ENCODE measurements around the gene RAPGEF1.

Gene RAPGEF1

DNA sequence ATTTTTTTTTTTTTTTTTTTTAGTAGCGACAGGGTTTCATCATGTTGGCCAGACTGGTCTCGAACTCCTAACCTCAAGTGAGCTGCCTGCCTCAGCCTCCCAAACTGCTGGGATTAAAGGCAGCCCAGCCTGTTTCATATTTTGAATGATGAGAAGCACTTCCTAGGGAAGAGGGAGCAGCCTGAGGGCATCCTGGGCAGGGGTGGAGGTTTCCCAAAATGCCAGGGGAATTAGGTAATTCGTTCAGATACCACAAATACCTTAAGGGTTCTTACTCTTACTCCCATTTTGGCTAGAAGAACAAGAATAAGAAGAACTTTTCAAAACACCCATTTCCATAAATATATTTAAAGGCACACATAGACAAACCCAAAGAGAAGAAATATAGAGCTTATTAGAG, 29.5 kb upstream of the RAPGEF1 start (continued):
- TF ChIP-seq ZNF747 (tag by site-specific recombination; IDR thresholded peaks at IDR 0.05) = no peak
- TF ChIP-seq ZNF169 (tag by site-specific recombination; IDR thresholded peaks at IDR 0.05) = no peak
- TF ChIP-seq ZNF530 (tag by site-specific recombination; IDR thresholded peaks at IDR 0.05; ENCODE audit: low read depth) = no peak
- TF ChIP-seq ZNF768 (tag by site-specific recombination; IDR thresholded peaks at IDR 0.05) = no peak
- TF ChIP-seq KLF7 (tag by site-specific recombination; IDR thresholded peaks at IDR 0.05; ENCODE audit: borderline replicate concordance) = no peak
- no peak for TF ChIP-seq ZNF292 (tag by site-specific recombination; IDR thresholded peaks at IDR 0.05; ENCODE audit: borderline replicate concordance, low read depth)

DNA sequence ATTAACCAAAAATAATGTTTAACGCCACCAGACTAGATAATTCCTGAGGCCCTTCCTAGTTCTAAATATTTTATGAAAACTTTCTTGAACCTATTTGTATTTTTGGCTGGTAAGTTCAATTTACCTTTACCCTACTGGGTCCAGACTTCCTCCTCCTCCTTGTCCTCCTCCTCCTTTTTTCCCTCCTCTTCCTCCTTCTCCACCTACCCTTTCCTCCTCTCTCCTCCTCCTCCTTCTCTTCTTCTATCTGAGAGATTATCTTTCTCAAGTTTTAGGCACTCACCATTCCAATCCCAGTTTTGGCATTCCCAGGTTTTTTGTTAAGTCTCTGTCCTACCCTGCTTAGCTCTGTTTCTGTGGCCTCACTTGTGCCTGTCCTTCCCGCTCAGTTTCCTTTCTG, 24.7 kb upstream of the RAPGEF1 start:
- no peak overlapping the region for H3K27ac ChIP-seq (ENCODE audit: extremely low read depth, low read depth, low read length)
- CTCF ChIA-PET = interaction anchor here (0.7 to 14.1 kb wide), 9 partner anchors 10 to 807 kb away, joined by 3 to 148 read pairs (median 14); no protein-coding TSS in a partner anchor
- no peaks in the 10 kb centered on the region for H3K4me1 ChIP-seq (ENCODE audit: control insufficient read depth, insufficient read depth, low read length)
- H3K4me3 ChIP-seq (ENCODE audit: low read depth, low read length) = no peak overlapping the region
- no peaks in the 10 kb centered on the region for H3K9me3 ChIP-seq (ENCODE audit: control insufficient read depth, insufficient read depth, low read depth, low read length)
- TF ChIP-seq ZNF280C (tag by site-specific recombination; IDR thresholded peaks at IDR 0.05) (no peak), ZNF175 (tag by site-specific recombination; IDR thresholded peaks at IDR 0.05) (no peak), ZEB2 (tag by site-specific recombination; IDR thresholded peaks at IDR 0.05) (no peak), ZFHX2 (tag by site-specific recombination; conservative IDR thresholded peaks at IDR 0.05) (peak; percentile 64), MYNN (tag by site-specific recombination; IDR thresholded peaks at IDR 0.05; ENCODE audit: borderline replicate concordance) (no peak), ZNF16 (tag by site-specific recombination; IDR thresholded peaks at IDR 0.05; ENCODE audit: low read depth) (no peak), ZNF169 (tag by site-specific recombination; IDR thresholded peaks at IDR 0.05) (no peak), EGR2 (tag by site-specific recombination; IDR thresholded peaks at IDR 0.05; ENCODE audit: low read depth) (peak; percentile 84)
- POLR2A ChIA-PET = interaction anchor here (0.5 kb wide), 1 partner anchor 9 kb away, joined by 3 read pairs; no protein-coding TSS in a partner anchor
- no peaks in the 10 kb centered on the region for H3K36me3 ChIP-seq (ENCODE audit: control insufficient read depth in 2 of 2, insufficient read depth in 1 of 2, low read length in 2 of 2)

DNA sequence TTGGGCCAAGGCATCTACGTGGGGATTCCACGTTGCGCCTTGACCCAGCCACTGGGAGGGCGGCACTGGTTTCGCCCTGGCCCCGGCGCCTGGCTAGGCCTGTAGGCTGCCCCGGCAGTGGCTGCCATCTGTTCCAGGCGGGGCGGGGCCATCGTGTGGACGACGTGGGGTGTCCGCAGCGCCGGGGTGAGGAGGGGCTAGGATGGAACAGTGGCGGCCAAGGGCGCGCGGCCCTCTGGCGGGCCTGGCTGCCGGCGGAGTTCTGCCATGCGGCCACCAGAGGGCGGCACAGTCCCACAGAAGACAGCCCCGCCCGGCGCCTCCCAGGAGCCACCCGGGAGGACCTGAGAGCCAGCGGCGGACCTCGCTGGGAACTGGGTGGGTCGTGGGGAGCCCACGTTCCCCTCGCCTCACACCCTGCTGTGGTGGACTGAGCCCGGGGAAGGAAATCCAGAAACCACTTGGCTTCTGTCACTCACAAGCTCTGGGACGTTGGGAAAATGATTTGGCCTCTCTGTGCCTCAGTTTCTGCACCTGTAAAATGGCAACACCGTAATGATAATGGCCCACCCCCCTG, 22.6 kb upstream of the RAPGEF1 start:
- no peaks in the 10 kb centered on the region for H3K9me3 ChIP-seq (ENCODE audit: control insufficient read depth, insufficient read depth, low read depth, low read length)
- ChIA-PET CTCF (interaction anchor here (0.6 to 14.1 kb wide), 48 partner anchors 15 to 1835 kb away, joined by 3 to 148 read pairs (median 3); no protein-coding TSS in a partner anchor), POLR2A (no interaction called here)
- H3K4me1 ChIP-seq (ENCODE audit: control insufficient read depth, insufficient read depth, low read length) = no peaks in the 10 kb centered on the region
- no peak overlapping the region for H3K4me3 ChIP-seq (ENCODE audit: low read depth, low read length)
- no peak overlapping the region for H3K27ac ChIP-seq (ENCODE audit: extremely low read depth, low read depth, low read length)
- no peaks in the 10 kb centered on the region for H3K36me3 ChIP-seq (ENCODE audit: control insufficient read depth in 2 of 2, insufficient read depth in 1 of 2, low read length in 2 of 2)
- TF ChIP-seq, protein P1, sequence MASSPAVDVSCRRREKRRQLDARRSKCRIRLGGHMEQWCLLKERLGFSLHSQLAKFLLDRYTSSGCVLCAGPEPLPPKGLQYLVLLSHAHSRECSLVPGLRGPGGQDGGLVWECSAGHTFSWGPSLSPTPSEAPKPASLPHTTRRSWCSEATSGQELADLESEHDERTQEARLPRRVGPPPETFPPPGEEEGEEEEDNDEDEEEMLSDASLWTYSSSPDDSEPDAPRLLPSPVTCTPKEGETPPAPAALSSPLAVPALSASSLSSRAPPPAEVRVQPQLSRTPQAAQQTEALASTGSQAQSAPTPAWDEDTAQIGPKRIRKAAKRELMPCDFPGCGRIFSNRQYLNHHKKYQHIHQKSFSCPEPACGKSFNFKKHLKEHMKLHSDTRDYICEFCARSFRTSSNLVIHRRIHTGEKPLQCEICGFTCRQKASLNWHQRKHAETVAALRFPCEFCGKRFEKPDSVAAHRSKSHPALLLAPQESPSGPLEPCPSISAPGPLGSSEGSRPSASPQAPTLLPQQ (tag by site-specific recombination; IDR thresholded peaks at IDR 0.05) = 0 out of 2 replicates have a peak, but pooled peaks have one; percentile 40
- TF ChIP-seq ZNF501 (tag by site-specific recombination; IDR thresholded peaks at IDR 0.05) (peak; percentile 73), SP7 (tag by site-specific recombination; IDR thresholded peaks at IDR 0.05) (peak; percentile 39), ZNF2 (tag by site-specific recombination; IDR thresholded peaks at IDR 0.05) (0 out of 2 replicates have a peak, but pooled peaks have one; percentile 46), ZNF585B (tag by site-specific recombination; IDR thresholded peaks at IDR 0.05) (no peak), GLIS2 (tag by site-specific recombination; IDR thresholded peaks at IDR 0.05) (peak; percentile 45; the same call in 1 of the 2 replicates)
- TF ChIP-seq, protein P2, sequence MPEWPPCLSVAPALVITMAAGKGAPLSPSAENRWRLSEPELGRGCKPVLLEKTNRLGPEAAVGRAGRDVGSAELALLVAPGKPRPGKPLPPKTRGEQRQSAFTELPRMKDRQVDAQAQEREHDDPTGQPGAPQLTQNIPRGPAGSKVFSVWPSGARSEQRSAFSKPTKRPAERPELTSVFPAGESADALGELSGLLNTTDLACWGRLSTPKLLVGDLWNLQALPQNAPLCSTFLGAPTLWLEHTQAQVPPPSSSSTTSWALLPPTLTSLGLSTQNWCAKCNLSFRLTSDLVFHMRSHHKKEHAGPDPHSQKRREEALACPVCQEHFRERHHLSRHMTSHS (tag by site-specific recombination; IDR thresholded peaks at IDR 0.05) = no peak
- TF ChIP-seq, protein P3, sequence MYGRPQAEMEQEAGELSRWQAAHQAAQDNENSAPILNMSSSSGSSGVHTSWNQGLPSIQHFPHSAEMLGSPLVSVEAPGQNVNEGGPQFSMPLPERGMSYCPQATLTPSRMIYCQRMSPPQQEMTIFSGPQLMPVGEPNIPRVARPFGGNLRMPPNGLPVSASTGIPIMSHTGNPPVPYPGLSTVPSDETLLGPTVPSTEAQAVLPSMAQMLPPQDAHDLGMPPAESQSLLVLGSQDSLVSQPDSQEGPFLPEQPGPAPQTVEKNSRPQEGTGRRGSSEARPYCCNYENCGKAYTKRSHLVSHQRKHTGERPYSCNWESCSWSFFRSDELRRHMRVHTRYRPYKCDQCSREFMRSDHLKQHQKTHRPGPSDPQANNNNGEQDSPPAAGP (tag by site-specific recombination; IDR thresholded peaks at IDR 0.05) = peak; percentile 60; the same call in 1 of the 2 replicates
- TF ChIP-seq, protein P4, sequence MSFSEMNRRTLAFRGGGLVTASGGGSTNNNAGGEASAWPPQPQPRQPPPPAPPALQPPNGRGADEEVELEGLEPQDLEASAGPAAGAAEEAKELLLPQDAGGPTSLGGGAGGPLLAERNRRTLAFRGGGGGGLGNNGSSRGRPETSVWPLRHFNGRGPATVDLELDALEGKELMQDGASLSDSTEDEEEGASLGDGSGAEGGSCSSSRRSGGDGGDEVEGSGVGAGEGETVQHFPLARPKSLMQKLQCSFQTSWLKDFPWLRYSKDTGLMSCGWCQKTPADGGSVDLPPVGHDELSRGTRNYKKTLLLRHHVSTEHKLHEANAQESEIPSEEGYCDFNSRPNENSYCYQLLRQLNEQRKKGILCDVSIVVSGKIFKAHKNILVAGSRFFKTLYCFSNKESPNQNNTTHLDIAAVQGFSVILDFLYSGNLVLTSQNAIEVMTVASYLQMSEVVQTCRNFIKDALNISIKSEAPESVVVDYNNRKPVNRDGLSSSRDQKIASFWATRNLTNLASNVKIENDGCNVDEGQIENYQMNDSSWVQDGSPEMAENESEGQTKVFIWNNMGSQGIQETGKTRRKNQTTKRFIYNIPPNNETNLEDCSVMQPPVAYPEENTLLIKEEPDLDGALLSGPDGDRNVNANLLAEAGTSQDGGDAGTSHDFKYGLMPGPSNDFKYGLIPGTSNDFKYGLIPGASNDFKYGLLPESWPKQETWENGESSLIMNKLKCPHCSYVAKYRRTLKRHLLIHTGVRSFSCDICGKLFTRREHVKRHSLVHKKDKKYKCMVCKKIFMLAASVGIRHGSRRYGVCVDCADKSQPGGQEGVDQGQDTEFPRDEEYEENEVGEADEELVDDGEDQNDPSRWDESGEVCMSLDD (tag by site-specific recombination; IDR thresholded peaks at IDR 0.05) = peak; percentile 37; the same call in 1 of the 2 replicates
- TF ChIP-seq, protein P5, sequence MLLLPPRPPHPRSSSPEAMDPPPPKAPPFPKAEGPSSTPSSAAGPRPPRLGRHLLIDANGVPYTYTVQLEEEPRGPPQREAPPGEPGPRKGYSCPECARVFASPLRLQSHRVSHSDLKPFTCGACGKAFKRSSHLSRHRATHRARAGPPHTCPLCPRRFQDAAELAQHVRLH (tag by site-specific recombination; IDR thresholded peaks at IDR 0.05) = peak; percentile 61; the same call in 1 of the 2 replicates
